Medulla oblongata (tissue), 1 donor: ENCODE measurements around the gene CCNB2.

Experiments used
- DNase-seq: peaks from one replicate; pipeline ENCODE4 v3.0.0-alpha.2; 2015; ENCODE audit errors: extremely low spot score

CCNB2 gene

DNA sequence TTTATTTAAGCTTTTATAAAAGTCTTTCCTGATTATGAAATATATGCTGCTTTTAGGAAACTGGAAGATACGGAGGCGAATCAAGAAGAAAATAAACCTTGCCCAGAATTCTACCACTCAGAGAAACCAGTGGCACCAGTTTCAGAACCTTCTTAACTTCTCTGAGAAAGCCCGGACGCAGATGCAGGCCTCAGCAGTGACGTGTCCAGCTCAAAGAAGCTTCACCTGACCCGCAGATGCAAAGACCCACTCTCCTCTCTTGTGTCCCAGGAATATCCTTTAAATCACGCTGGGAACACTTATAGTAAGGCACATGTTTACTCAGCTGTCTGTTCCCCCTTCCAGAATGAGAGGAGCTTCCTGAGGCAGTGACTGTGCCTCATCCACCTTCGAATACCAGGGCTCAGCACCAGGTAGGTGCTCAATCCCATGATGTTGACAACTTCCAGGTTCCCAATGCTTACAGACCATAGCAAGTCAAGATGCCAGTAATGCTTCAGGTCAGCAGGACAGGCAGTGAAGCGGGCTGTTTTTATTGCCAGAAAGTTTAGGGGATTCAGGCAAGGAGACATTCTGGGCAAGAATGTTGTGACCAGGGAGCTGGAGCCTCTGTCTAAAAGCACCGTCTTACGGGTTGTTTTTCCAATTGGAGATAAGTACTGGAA is 61.8 kb downstream of the CCNB2 start:
- peak; percentile 30 for DNase-seq

DNA sequence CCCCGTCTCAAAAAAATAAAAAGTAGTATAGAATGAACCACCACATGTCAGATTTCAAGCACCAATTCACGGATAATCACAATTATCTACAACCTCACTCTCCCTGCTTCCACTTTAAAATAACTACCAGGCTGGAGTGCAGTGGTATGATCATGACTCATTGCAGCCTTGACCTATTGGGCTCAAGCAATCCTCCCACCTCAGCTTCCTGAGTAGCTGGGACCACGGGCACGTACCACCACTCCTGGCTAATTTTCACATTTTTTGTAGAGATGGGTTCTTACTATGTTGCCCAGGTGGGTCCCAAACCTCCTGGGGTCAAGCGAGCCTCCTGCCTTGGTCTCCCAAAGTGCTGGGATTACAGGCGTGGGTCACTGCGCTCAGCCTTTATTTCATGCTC is 63.6 kb downstream of the CCNB2 start:
- DNase-seq: no peak

DNA sequence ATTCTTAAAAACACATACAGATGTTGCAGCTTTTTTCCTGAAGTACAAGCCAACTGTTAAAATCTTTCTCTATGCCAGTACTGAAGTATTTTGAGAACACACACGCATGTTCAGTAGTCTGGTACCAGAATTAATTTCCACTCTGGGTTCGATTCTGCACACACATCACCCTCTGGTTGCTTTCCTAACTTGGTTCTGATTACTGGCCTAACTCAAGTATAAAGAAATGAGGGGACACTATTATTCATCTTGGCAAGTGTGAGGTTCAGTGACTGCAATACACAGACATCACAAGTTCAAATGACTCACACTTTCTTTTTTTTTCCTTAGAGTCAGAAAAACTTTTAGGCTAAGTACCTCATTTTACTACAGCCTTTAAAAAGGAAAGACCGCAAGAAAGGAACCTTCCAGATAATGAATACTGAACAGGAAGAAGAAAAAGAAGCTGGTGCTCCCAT is 64.3 kb downstream of the CCNB2 start:
- DNase-seq: peak; percentile 79

DNA sequence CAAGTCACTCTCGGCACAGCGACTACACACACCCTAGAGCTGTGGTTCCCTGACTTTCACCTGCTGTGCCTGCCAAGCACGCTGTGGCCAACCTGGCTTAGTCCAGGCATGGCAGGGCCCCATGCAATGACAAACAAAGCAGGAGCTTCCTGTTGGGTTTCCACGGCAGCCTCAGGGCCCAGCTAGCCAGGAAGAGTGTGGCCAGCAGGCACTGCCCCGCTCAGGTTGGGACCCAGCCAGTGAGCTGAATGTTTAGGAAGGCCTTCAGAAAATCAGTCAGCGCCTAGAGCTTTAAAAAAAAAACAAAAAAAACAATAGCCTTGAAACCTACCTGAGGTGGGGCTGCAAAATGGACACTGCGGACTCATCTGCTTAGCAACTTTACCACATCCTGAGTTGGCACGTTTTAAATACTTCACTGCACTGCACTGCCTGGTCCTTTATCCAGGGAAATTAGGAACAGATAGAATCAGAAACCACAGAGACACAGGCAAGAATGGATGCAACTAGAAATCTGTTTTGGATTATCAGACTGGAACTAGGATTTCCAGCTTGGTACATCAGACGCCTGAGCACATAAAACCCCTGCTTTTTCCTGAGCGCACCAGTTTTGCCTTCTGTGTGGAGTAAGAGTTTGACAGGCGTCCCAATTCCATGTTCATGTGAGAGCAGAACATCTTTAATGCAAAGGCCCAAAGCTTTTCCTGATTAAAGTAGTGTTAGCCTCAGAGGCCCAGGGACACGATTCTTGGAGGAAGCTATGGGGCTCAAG is 65.5 kb downstream of the CCNB2 start:
- DNase-seq: peak; percentile 77

DNA sequence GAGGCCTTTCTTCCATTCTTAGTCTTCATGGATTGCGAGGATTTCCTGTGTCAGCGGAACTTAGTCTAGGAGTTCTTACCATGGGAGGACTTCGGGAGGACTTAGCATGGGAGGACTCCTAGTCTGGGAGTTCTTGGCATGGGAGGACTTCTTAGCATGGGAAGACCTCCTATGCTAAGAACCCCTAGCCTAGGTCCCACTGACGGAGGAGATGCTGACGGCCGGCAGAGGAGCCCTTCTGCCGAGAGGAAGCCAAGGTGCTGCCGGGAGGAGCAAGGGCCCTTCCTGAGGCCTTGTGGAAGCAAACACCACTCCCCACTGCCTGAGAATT is 66.1 kb downstream of the CCNB2 start:
- DNase-seq: no peak

DNA sequence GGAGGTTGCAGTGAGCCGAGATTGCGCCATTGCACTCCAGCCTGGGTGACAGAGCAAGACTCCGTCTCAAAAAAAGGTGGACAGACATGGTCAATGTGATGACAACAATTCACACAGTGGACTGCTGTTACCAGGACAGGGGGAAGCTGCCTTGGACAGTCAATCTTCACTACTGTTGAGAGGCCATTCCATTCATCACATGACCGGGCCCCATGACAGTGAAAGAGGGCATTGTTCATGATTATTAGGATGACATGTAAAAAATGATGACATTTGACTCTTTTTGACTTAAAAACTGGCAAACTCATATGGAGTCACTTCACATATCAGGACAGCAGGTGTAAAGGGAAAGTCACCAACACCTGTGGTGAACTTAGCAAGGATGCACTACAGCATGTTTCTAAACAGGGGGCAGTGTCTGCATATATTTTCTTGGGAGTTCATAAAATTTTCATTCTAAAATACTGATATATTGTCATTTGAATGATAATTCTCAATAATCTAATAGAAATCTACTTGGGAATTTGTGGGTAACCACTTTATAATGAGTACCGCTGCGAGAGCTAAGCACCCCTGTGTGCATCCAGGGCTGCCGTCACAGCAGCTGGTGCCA is 67.4 kb downstream of the CCNB2 start:
- no peak for DNase-seq

DNA sequence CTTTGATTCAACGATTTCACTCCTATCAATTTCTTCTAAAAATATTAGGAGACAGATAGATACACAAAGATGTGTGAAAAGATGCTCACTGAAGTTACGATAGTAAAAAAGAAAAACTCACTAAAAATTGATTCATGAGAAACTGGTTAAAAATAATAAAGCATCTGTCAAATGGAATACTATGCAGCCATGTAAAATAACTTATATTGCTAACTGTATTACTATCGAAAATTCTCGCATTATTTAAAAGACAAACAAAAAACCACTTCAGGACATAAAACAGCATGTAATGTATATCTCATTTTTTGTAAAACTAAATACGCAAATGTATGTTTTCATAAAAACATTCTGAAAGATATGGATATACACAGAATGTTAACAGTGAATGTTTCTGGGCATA is 68.2 kb downstream of the CCNB2 start:
- DNase-seq: no peak

DNA sequence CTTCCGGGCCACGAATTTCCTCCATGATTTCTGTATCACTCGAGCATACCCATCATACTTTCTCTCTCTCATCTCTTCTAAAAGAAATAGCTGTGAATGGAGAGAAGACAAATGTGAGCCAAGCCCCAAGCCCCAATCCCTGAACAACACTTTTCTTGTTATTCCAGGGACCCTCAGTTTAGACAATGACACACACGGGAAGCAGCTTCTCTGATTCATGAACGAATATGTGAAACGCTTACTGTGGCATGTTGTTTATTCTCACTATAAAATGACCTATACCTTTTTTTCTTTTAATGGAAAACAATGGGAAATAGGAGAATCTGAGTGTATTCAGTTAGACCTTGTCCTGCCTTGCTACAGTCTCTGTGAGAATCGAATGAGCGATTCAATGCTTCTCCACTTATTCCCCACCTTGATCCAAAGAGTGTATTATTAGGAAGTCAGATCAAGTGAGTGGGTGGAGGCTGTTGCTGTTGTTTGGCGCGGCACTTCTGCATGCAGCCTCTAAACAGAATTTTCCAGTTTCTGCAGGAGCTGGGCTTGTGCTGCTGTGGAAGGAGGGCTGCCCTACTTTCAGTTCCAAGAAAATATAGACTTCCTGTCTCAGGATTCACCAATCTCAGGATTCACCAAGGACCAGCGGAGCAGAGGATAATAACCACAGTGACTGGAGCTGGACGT is 69.3 kb downstream of the CCNB2 start:
- peak; percentile 30 for DNase-seq
